ENCODE results near the gene OASL. TPM values are rescaled to one million over a fixed set of nuclear protein-coding genes. Genes with fewer than 3 reads are reported as not detected.

Gene OASL
- total and polyA plus RNA-seq, 9 of the 15 experiments (the other 6 are each of a cell fraction or from before 2014, with no cell fraction given), result 0.14 TPM; not detected in 8

- Histone ChIP-seq H3K27ac (ENCODE audit: extremely low read depth, low read depth, low read length) (no peak overlapping the region), H2AFZ (ENCODE audit: low read depth, low read length) (no peak overlapping the region), H3K27me3 (ENCODE audit: control insufficient read depth in 2 of 2, insufficient read depth in 2 of 2, low read length in 2 of 2) (no peaks in the 10 kb centered on the region), H3K4me3 (no peak overlapping the region), H3K9ac (ENCODE audit: insufficient read depth in 1 of 2, low read depth in 2 of 2, low read length in 2 of 2) (no peak overlapping the region), H3K4me1 (replicated peaks in 1 of 2; ENCODE audit: control insufficient read depth in 2 of 2, insufficient read depth in 2 of 2, low read length in 2 of 2) (no peaks in the 10 kb centered on the region; a peak in 1 of 5 replicates), H3K4me2 (ENCODE audit: insufficient read depth, low read length) (no peak overlapping the region), H3K79me2 (ENCODE audit: control insufficient read depth, insufficient read depth, low read length) (no peaks in the 10 kb centered on the region), H3K9me1 (ENCODE audit: control insufficient read depth, insufficient read depth, low read length) (peaks cover 3% of the 10 kb centered on the region), H3K9me3 (replicated peaks; ENCODE audit: control insufficient read depth, insufficient read depth, low read depth, low read length) (no peaks in the 10 kb centered on the region), H3K36me3 (ENCODE audit: control insufficient read depth, insufficient read depth, low read length) (peaks cover 76% of the 10 kb centered on the region; the same call in 2 of the 3 replicates), H4K20me1 (replicated peaks; ENCODE audit: control insufficient read depth, insufficient read depth, low read length) (no peaks in the 10 kb centered on the region)
- in situ Hi-C loops (cut with MboI) (no loop called here), intact Hi-C loops (cut with micrococcal nuclease) (loop anchor here (5.0 to 10.0 kb wide), 2 partner anchors 104 to 206 kb away; partner anchors contain the start of gene P2RX4)
- FAIRE-seq, result no peak
- ATAC-seq, result no peak
- 85% methylated on average over 8 of the region's 8 CpGs for WGBS (ENCODE audit: insufficient coverage, low coverage, missing lambda C conversion rate)
- no TSS peak for BruUV-seq (replicated peaks)
- CTCF ChIA-PET (ENCODE audit: low intra/inter-chr PET ratio), result no interaction called here
- no peak for DNase-seq (ENCODE audit: extremely low read depth in 1 of 4, low spot score in 3 of 4)
- POLR2A ChIA-PET, result interaction anchor here (0.7 kb wide), 1 partner anchor 69 kb away, joined by 3 read pairs; no protein-coding TSS in a partner anchor
- TF ChIP-seq, protein P1, sequence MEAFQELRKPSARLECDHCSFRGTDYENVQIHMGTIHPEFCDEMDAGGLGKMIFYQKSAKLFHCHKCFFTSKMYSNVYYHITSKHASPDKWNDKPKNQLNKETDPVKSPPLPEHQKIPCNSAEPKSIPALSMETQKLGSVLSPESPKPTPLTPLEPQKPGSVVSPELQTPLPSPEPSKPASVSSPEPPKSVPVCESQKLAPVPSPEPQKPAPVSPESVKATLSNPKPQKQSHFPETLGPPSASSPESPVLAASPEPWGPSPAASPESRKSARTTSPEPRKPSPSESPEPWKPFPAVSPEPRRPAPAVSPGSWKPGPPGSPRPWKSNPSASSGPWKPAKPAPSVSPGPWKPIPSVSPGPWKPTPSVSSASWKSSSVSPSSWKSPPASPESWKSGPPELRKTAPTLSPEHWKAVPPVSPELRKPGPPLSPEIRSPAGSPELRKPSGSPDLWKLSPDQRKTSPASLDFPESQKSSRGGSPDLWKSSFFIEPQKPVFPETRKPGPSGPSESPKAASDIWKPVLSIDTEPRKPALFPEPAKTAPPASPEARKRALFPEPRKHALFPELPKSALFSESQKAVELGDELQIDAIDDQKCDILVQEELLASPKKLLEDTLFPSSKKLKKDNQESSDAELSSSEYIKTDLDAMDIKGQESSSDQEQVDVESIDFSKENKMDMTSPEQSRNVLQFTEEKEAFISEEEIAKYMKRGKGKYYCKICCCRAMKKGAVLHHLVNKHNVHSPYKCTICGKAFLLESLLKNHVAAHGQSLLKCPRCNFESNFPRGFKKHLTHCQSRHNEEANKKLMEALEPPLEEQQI (IDR thresholded peaks at IDR 0.05), result no peak
- TF ChIP-seq, protein P2, sequence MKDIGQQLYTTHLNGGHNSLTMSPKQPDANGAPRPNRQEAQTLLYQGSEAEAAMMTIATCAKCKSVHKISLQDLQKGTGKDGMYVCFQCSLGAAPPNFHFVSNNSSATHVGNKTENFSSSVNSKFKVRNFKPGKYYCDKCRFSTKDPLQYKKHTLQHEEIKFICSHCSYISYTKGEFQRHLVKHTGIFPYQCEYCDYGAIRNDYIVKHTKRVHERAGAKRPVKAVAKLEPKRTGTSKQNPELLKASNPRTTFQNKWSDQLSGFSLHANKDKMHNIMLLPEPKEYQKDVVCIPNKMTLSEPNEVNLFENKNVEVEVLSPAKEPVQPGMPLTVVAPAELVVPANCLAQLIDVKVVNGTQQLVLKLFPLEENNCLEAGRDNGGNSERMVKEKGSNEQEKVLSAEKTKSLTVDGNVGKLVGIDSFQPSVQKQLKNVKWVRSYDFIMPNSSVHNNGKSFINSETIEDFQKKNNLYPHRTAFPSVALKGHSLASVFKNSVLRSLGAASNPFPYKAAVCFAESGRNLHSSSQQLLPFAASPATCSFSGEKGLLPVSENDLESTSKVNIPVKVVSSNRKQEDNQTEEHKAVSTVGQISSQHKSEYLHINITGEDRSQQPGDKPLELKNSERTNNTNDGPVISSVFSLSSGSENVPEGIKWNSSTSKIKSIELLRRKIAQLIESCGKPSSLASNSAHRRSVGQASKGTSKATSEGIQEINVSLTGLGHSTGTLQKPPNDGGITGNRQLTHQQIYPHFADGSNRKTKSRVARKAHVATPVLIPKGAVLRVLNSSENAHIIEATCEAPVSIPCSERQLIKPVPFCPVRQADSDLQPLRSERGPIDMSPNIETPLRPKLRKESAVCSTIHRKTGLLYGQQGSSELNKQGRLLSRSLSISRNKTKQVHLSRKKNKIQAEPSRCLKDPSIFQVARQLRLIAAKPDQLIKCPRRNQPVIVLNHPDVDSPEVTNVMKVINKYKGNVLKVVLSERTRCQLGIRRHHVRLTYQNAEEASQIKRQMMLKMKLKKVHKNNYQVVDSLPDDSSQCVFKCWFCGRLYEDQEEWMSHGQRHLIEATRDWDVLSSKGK (CRISPR knock-in tag; IDR thresholded peaks at IDR 0.05), result no peak
- TF ChIP-seq GABPA (tag; conservative IDR thresholded peaks at IDR 0.05; ENCODE audit: low read depth) (no peak), ZSCAN29 (IDR thresholded peaks at IDR 0.05) (no peak), SREBF2 (CRISPR knock-in tag; IDR thresholded peaks at IDR 0.05) (no peak), PTBP1 (IDR thresholded peaks at IDR 0.05; ENCODE audit: low read depth, low read length) (no peak), KDM1A (IDR thresholded peaks at IDR 0.05) (no peak), TEAD4 (IDR thresholded peaks at IDR 0.05; ENCODE audit: low read length) (no peak), TEAD4 (CRISPR knock-in tag; IDR thresholded peaks at IDR 0.05; ENCODE audit: borderline replicate concordance) (no peak), SMARCE1 (IDR thresholded peaks at IDR 0.05) (no peak), PHB2 (IDR thresholded peaks at IDR 0.05; ENCODE audit: low read depth) (no peak), GTF2F1 (IDR thresholded peaks at IDR 0.05; ENCODE audit: low read depth, low read length) (no peak)
- TF ChIP-seq, protein P3, sequence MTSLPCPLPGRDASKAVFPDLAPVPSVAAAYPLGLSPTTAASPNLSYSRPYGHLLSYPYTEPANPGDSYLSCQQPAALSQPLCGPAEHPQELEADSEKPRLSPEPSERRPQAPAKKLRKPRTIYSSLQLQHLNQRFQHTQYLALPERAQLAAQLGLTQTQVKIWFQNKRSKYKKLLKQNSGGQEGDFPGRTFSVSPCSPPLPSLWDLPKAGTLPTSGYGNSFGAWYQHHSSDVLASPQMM (CRISPR knock-in tag; IDR thresholded peaks at IDR 0.05), result no peak
- TF ChIP-seq, protein P4, sequence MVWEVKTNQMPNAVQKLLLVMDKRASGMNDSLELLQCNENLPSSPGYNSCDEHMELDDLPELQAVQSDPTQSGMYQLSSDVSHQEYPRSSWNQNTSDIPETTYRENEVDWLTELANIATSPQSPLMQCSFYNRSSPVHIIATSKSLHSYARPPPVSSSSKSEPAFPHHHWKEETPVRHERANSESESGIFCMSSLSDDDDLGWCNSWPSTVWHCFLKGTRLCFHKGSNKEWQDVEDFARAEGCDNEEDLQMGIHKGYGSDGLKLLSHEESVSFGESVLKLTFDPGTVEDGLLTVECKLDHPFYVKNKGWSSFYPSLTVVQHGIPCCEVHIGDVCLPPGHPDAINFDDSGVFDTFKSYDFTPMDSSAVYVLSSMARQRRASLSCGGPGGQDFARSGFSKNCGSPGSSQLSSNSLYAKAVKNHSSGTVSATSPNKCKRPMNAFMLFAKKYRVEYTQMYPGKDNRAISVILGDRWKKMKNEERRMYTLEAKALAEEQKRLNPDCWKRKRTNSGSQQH (CRISPR knock-in tag; IDR thresholded peaks at IDR 0.05), result no peak
Observed at GRCh38 chr12:121008347-121009098, 30.5 kb downstream of the OASL start.
